ENCODE results near the gene RAB5IF. TPM values are rescaled to one million over a fixed set of nuclear protein-coding genes. Genes with fewer than 3 reads are reported as not detected.
A peak's percentile ranks its signal among the peaks of the same experiment; 100 is the strongest.

The RAB5IF gene
- total and polyA plus RNA-seq, 9 of the 15 experiments (the other 6 are each of a cell fraction or from before 2014, with no cell fraction given), result 26.5 to 198 (median 134) TPM

- TF ChIP-seq, protein P1, sequence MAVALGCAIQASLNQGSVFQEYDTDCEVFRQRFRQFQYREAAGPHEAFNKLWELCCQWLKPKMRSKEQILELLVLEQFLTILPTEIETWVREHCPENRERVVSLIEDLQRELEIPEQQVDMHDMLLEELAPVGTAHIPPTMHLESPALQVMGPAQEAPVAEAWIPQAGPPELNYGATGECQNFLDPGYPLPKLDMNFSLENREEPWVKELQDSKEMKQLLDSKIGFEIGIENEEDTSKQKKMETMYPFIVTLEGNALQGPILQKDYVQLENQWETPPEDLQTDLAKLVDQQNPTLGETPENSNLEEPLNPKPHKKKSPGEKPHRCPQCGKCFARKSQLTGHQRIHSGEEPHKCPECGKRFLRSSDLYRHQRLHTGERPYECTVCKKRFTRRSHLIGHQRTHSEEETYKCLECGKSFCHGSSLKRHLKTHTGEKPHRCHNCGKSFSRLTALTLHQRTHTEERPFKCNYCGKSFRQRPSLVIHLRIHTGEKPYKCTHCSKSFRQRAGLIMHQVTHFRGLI (CRISPR knock-in tag; IDR thresholded peaks at IDR 0.05), result no peak
- TF ChIP-seq KLF10 (CRISPR knock-in tag; IDR thresholded peaks at IDR 0.05), result no peak
- TF ChIP-seq HNRNPUL1 (IDR thresholded peaks at IDR 0.05; ENCODE audit: low read length), result no peak
- TF ChIP-seq ZNF3 (CRISPR knock-in tag; IDR thresholded peaks at IDR 0.05), result no peak
- TF ChIP-seq ZNF146 (CRISPR knock-in tag; IDR thresholded peaks at IDR 0.05; ENCODE audit: unreplicated experiment), result no peak
- TF ChIP-seq ZNF76 (CRISPR knock-in tag; IDR thresholded peaks at IDR 0.05; ENCODE audit: borderline replicate concordance), result no peak
- TF ChIP-seq DPF2 (IDR thresholded peaks at IDR 0.05), result peak; percentile 61
- no peak for TF ChIP-seq SMARCC2 (IDR thresholded peaks at IDR 0.05; ENCODE audit: low read depth)
- TF ChIP-seq CHD1 (IDR thresholded peaks at IDR 0.05; ENCODE audit: low read length), result no peak
- no peak for TF ChIP-seq NEUROD1 (IDR thresholded peaks at IDR 0.05; ENCODE audit: borderline replicate concordance, low read depth, low read length, partially characterized antibody)
- TF ChIP-seq PRPF4 (IDR thresholded peaks at IDR 0.05; ENCODE audit: insufficient read depth, low read depth, low read length, poor library complexity, severe bottlenecking), result no peak
- TF ChIP-seq ARHGAP35 (IDR thresholded peaks at IDR 0.05; ENCODE audit: partially characterized antibody), result no peak
- TF ChIP-seq ZBTB9 (CRISPR knock-in tag; IDR thresholded peaks at IDR 0.05), result no peak
- no peak for TF ChIP-seq RB1 (IDR thresholded peaks at IDR 0.05; ENCODE audit: low read depth)
- no peak for TF ChIP-seq ZNF143 (CRISPR knock-in tag; IDR thresholded peaks at IDR 0.05)
- TF ChIP-seq NONO (IDR thresholded peaks at IDR 0.05; ENCODE audit: low read depth in 2 of 2, low read length in 1 of 2), result no peak
- TF ChIP-seq, protein P2, sequence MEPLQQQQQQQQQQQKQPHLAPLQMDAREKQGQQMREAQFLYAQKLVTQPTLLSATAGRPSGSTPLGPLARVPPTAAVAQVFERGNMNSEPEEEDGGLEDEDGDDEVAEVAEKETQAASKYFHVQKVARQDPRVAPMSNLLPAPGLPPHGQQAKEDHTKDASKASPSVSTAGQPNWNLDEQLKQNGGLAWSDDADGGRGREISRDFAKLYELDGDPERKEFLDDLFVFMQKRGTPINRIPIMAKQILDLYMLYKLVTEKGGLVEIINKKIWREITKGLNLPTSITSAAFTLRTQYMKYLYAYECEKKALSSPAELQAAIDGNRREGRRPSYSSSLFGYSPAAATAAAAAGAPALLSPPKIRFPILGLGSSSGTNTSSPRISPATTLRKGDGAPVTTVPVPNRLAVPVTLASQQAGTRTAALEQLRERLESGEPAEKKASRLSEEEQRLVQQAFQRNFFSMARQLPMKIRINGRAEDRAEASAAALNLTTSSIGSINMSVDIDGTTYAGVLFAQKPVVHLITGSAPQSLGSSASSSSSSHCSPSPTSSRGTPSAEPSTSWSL (CRISPR knock-in tag; IDR thresholded peaks at IDR 0.05; ENCODE audit: borderline replicate concordance), result no peak
- TF ChIP-seq SAFB (IDR thresholded peaks at IDR 0.05; ENCODE audit: borderline replicate concordance, low read depth, low read length), result no peak
- TF ChIP-seq NR1H2 (CRISPR knock-in tag; IDR thresholded peaks at IDR 0.05), result no peak
- TF ChIP-seq, protein P3, sequence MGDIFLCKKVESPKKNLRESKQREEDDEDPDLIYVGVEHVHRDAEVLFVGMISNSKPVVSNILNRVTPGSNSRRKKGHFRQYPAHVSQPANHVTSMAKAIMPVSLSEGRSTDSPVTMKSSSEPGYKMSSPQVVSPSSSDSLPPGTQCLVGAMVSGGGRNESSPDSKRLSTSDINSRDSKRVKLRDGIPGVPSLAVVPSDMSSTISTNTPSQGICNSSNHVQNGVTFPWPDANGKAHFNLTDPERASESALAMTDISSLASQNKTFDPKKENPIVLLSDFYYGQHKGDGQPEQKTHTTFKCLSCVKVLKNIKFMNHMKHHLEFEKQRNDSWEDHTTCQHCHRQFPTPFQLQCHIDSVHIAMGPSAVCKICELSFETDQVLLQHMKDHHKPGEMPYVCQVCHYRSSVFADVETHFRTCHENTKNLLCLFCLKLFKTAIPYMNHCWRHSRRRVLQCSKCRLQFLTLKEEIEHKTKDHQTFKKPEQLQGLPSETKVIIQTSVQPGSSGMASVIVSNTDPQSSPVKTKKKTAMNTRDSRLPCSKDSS (IDR thresholded peaks at IDR 0.05; ENCODE audit: low read depth, partially characterized antibody), result no peak
- TF ChIP-seq, protein P4, sequence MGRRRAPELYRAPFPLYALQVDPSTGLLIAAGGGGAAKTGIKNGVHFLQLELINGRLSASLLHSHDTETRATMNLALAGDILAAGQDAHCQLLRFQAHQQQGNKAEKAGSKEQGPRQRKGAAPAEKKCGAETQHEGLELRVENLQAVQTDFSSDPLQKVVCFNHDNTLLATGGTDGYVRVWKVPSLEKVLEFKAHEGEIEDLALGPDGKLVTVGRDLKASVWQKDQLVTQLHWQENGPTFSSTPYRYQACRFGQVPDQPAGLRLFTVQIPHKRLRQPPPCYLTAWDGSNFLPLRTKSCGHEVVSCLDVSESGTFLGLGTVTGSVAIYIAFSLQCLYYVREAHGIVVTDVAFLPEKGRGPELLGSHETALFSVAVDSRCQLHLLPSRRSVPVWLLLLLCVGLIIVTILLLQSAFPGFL (CRISPR knock-in tag; IDR thresholded peaks at IDR 0.05), result no peak
- TF ChIP-seq XRCC4 (IDR thresholded peaks at IDR 0.05; ENCODE audit: extremely low read depth, insufficient read depth, insufficient read length), result no peak
Observed at GRCh38 chr20:36569847-36570429, 35.6 kb upstream of the RAB5IF start (continued).

Data from K562 (cell line).